Measurements from ENCODE around the gene GABRD. TPM values are rescaled to one million over a fixed set of nuclear protein-coding genes. Genes with fewer than 3 reads are reported as not detected.

GABRD gene
- total and polyA plus RNA-seq, 2 of the 13 experiments (the other 11 are each of a cell fraction or from before 2014, with no cell fraction given): not detected

GRCh38 chr1:2021550-2021949, 2.4 kb downstream of the GABRD start:
- Histone ChIP-seq H3K27ac (ENCODE audit: extremely low read length, insufficient read depth, low read length) (no peak overlapping the region), H3K4me1 (ENCODE audit: insufficient read depth, low read length) (peaks cover 7% of the 10 kb centered on the region), H3K9ac (ENCODE audit: insufficient read depth, low read depth, low read length) (no peak overlapping the region), H2AFZ (ENCODE audit: low read length) (no peak overlapping the region), H3K79me2 (ENCODE audit: insufficient read depth, low read length) (no peaks in the 10 kb centered on the region), H3K4me3 (replicated peaks in 1 of 3; ENCODE audit: insufficient read depth in 1 of 3, low read depth in 2 of 3, low read length in 3 of 3) (no peak overlapping the region), H3K36me3 (replicated peaks in 1 of 2; ENCODE audit: control insufficient read depth in 1 of 2, insufficient read depth in 2 of 2, low read length in 2 of 2) (no peaks in the 10 kb centered on the region), H3K4me2 (ENCODE audit: low read depth, low read length) (no peak overlapping the region), H3K27me3 (ENCODE audit: control insufficient read depth in 1 of 2, insufficient read depth in 2 of 2, low read length in 2 of 2) (peaks cover 31 to 90% of the 10 kb centered on the region in 2 experiments), H3K9me3 (ENCODE audit: low read length) (no peaks in the 10 kb centered on the region), H4K20me1 (ENCODE audit: insufficient read depth, low read length) (0 out of 2 replicates have a peak, but pooled peaks cover 4% of the 10 kb centered on the region)
- TF ChIP-seq ATF5 (CRISPR knock-in tag; IDR thresholded peaks at IDR 0.05; ENCODE audit: low read depth) (no peak), ZNF710 (CRISPR knock-in tag; IDR thresholded peaks at IDR 0.05; ENCODE audit: borderline replicate concordance) (no peak)
- FAIRE-seq: no peak
- DNase-seq (ENCODE audit: low spot score): no peak
- BruUV-seq (replicated peaks): no TSS peak
- ATAC-seq: no peak
- WGBS (ENCODE audit: low lambda C conversion rate): 43% methylated on average over 6 of the region's 25 CpGs
- in situ Hi-C loops (cut with HindIII; ENCODE audit: extremely low pct_ligation_motif_present, low pct_unique_long_range_greater_than_20kb) (no loop called here), intact Hi-C loops (cut with micrococcal nuclease; ENCODE audit: unreplicated experiment) (no loop called here)
- POLR2A ChIA-PET: no interaction called here
- CTCF ChIA-PET (ENCODE audit: low intra/inter-chr PET ratio, low total read pairs): no interaction called here

- BruUV-seq (replicated peaks): no TSS peak
- CTCF ChIA-PET (ENCODE audit: low intra/inter-chr PET ratio, low total read pairs): no interaction called here
Observed at GRCh38 chr1:2022063-2022770, 3.1 kb downstream of the GABRD start.

More at GRCh38 chr1:2022063-2022770, 3.1 kb downstream of the GABRD start:
- Histone ChIP-seq H3K4me3 (replicated peaks in 1 of 3; ENCODE audit: insufficient read depth in 1 of 3, low read depth in 2 of 3, low read length in 3 of 3) (no peak overlapping the region), H3K27me3 (ENCODE audit: control insufficient read depth in 1 of 2, insufficient read depth in 2 of 2, low read length in 2 of 2) (peaks cover 29 to 90% of the 10 kb centered on the region in 2 experiments), H3K4me2 (ENCODE audit: low read depth, low read length) (no peak overlapping the region), H2AFZ (ENCODE audit: low read length) (no peak overlapping the region), H3K4me1 (ENCODE audit: insufficient read depth, low read length) (peaks cover 7% of the 10 kb centered on the region), H3K9ac (ENCODE audit: insufficient read depth, low read depth, low read length) (no peak overlapping the region), H3K36me3 (replicated peaks in 1 of 2; ENCODE audit: control insufficient read depth in 1 of 2, insufficient read depth in 2 of 2, low read length in 2 of 2) (no peaks in the 10 kb centered on the region), H4K20me1 (ENCODE audit: insufficient read depth, low read length) (0 out of 2 replicates have a peak, but pooled peaks cover 4% of the 10 kb centered on the region), H3K79me2 (ENCODE audit: insufficient read depth, low read length) (no peaks in the 10 kb centered on the region), H3K27ac (ENCODE audit: extremely low read length, insufficient read depth, low read length) (no peak overlapping the region), H3K9me3 (ENCODE audit: low read length) (no peaks in the 10 kb centered on the region)
- FAIRE-seq (no peak), DNase-seq (ENCODE audit: low spot score) (no peak), ATAC-seq (no peak)
- POLR2A ChIA-PET: no interaction called here
- 55% methylated on average over 15 of the region's 21 CpGs for WGBS (ENCODE audit: low lambda C conversion rate)
- in situ Hi-C loops (cut with HindIII; ENCODE audit: extremely low pct_ligation_motif_present, low pct_unique_long_range_greater_than_20kb) (no loop called here), intact Hi-C loops (cut with micrococcal nuclease; ENCODE audit: unreplicated experiment) (no loop called here)
- TF ChIP-seq EEA1 (CRISPR knock-in tag; IDR thresholded peaks at IDR 0.05; ENCODE audit: borderline replicate concordance) (no peak), ZBTB3 (CRISPR knock-in tag; IDR thresholded peaks at IDR 0.05; ENCODE audit: borderline replicate concordance, low read depth) (no peak), NFIB (CRISPR knock-in tag; IDR thresholded peaks at IDR 0.05; ENCODE audit: borderline replicate concordance) (no peak), EED (CRISPR knock-in tag; IDR thresholded peaks at IDR 0.05) (no peak), HIVEP1 (CRISPR knock-in tag; IDR thresholded peaks at IDR 0.05) (no peak), ZNF883 (CRISPR knock-in tag; IDR thresholded peaks at IDR 0.05; ENCODE audit: not compliant biosample characterization) (no peak)

Data from HepG2 (cell line).